ENCODE data around the gene H3-3A. TPM values are rescaled to one million over a fixed set of nuclear protein-coding genes. Genes with fewer than 3 reads are reported as not detected.

Gene H3-3A
- total and polyA plus RNA-seq, 8 donors, result 122 to 427 (median 237) TPM

GRCh38 chr1:226093621-226094020, 31.1 kb downstream of the H3-3A start:
- no peaks in the 10 kb centered on the region for H3K4me1 ChIP-seq
- DNase-seq, result peak in 2 of 6 donors; percentile 17 to 21
- ATAC-seq, result no peak
- intact Hi-C loops (cut with DNase I), result no loop called here
- FAIRE-seq, result no peak
- H3K27me3 ChIP-seq, result no peaks in the 10 kb centered on the region
- no peak overlapping the region for H3K27ac ChIP-seq
- H3K9me3 ChIP-seq, result no peaks in the 10 kb centered on the region
- WGBS, 2 donors, result 89 to 94% methylated on average over 2 of the region's 2 CpGs
- no peak overlapping the region for H3K4me3 ChIP-seq
- no peak for TF ChIP-seq CTCF (IDR thresholded peaks at IDR 0.05)
- no peaks in the 10 kb centered on the region for H3K36me3 ChIP-seq

GRCh38 chr1:226094451-226094850, 31.9 kb downstream of the H3-3A start:
- peak in 2 of 6 donors; percentile 14 to 33 for DNase-seq
- whole genome bisulfite sequencing, 2 donors, result 38 to 89% methylated on average over 1 of the region's 1 CpG

GRCh38 chr1:226095286-226095685, 32.8 kb downstream of the H3-3A start:
- intact Hi-C loops (cut with DNase I), result no loop called here
- FAIRE-seq (no peak), DNase-seq (peak in 2 of 6 donors; percentile 14 to 41), ATAC-seq (no peak)
- no peaks in the 10 kb centered on the region for H3K36me3 ChIP-seq
- no peak overlapping the region for H3K27ac ChIP-seq
- no peaks in the 10 kb centered on the region for H3K4me1 ChIP-seq
- H3K27me3 ChIP-seq, result no peaks in the 10 kb centered on the region
- TF ChIP-seq CTCF (IDR thresholded peaks at IDR 0.05), result no peak
- 89 to 98% methylated on average over 2 of the region's 2 CpGs for WGBS, 2 donors
- no peak overlapping the region for H3K4me3 ChIP-seq
- no peaks in the 10 kb centered on the region for H3K9me3 ChIP-seq

More at GRCh38 chr1:226094451-226094850, 31.9 kb downstream of the H3-3A start:
- intact Hi-C loops (cut with DNase I), result no loop called here
- TF ChIP-seq CTCF (IDR thresholded peaks at IDR 0.05), result no peak
- H3K36me3 ChIP-seq, result no peaks in the 10 kb centered on the region
- H3K4me1 ChIP-seq, result no peaks in the 10 kb centered on the region
- no peaks in the 10 kb centered on the region for H3K27me3 ChIP-seq
- H3K4me3 ChIP-seq, result no peak overlapping the region
- no peak for FAIRE-seq
- no peak overlapping the region for H3K27ac ChIP-seq
- no peak for ATAC-seq
- no peaks in the 10 kb centered on the region for H3K9me3 ChIP-seq

GRCh38 chr1:226097866-226098625, 35.5 kb downstream of the H3-3A start:
- 73 to 82% methylated on average over 5 of the region's 5 CpGs for WGBS, 2 donors
- no peaks in the 10 kb centered on the region for H3K4me1 ChIP-seq
- intact Hi-C loops (cut with DNase I), result no loop called here
- ATAC-seq (no peak), DNase-seq (peak in 2 of 6 donors; percentile 21 to 22), FAIRE-seq (no peak)
- H3K36me3 ChIP-seq, result no peaks in the 10 kb centered on the region
- H3K4me3 ChIP-seq, result no peak overlapping the region
- H3K27me3 ChIP-seq, result no peaks in the 10 kb centered on the region
- H3K9me3 ChIP-seq, result no peaks in the 10 kb centered on the region
- no peak for TF ChIP-seq CTCF (IDR thresholded peaks at IDR 0.05)
- H3K27ac ChIP-seq, result no peak overlapping the region

All from pancreas (tissue), 10 donors.